Stimulated activated CD4-positive, alpha-beta T cell treated with anti-CD3 and anti-CD28 coated beads, Interleukin-1b, Interleukin-23, amount 100 ng/mL, for 1 hour (primary cell): Measurements from ENCODE around the gene BSCL2.
"Not testable (repeated sequence)": the region's sequence is repeated elsewhere in the genome, so short reads cannot be mapped to it uniquely, and the experiment has no call there.

ENCODE experiments used
- DNase-seq, 2 donors: peaks; one replicate each; pipeline ENCODE4 v3.0.0-alpha.2; 2020; ENCODE audit warnings: low read depth in 2 of 2

The BSCL2 gene

DNA sequence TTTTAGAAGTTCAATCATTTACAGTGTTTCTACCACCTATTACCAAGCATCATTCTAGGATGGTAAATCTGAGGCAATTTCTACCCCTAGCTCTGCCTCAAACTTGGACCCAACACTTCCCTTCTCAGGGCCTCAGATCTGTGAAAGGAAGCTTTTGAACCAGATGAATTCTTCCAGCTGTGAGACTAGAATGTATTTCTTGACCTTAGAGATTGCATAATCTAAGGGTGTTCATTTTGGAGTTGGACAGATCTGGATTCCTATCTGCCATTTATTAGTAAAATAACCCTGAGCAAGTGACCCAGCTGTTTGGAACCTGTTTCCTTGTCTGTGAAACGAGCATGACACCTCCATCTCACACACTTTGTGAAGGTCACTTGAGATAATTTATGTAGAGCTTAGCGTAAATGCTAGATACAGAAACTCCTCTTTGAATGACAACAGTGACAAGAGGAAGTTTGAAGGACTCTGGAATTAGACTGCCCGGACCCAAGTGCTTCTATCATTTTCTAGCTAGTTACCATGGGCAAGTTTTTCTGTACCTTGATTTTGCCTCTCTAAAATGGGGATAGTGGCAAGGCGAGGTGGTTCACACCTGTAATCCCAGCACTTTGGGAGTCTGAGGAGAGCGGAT is 50.3 kb downstream of the BSCL2 start:
- no peak for DNase-seq

DNA sequence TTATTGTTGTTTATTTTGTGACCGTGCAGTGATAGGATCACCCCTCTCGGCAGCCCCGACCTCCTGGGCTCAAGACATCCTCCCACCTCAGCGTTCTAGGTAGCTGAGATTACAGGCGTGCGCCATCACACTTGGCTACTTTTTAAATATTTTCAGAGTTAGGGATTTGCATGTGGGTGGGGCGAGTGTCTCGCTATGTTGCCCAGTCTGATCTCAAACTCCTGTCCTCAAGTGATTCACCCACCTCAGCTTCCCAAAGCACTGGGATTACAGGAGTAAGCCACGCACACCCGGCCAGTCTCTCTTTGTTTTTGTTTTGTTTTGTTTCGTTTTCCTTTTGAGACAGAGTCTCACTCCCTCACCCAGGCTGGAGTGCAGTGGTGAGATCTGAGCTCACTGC is 52.9 kb downstream of the BSCL2 start:
- DNase-seq = no peak

DNA sequence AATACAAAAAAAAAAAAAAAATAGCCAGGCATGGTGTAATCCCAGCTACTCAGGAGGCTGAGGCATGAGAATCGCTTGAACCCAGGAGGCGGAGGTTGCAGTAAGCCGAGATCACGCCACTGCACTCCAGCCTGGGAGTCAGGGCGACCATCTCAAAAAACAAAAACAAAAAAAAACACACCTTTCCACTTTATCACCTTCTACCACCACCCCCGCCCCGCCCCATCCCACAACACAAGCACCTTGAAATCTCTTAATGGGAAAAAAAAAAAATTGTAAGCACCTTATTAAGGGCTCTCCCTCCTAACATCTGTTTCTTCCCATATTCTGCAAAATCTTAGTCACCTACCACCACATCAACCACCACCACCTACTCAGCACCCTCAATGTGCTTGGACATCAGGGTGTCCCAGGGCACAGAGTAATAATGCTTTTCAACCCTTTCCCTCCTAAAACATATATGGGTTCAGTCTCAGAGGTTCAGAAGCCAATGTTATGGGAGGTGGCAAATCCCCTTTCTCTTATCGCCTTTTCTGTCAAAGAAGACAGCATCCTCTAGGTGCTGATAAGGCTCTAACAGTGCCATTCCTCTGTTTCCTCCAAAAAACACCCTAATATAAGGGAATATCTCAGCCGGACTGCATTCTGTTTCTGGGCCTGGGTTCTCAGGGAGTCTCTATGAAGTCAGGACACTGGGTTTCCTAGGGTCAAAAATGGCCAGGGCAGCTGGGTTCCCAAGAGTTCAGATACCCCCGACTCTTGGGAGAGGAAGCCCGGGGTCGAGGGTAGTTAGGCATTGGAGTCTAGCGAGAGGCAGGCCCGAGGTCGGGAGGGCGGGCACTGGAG is 54.8 kb downstream of the BSCL2 start:
- DNase-seq = no peak

DNA sequence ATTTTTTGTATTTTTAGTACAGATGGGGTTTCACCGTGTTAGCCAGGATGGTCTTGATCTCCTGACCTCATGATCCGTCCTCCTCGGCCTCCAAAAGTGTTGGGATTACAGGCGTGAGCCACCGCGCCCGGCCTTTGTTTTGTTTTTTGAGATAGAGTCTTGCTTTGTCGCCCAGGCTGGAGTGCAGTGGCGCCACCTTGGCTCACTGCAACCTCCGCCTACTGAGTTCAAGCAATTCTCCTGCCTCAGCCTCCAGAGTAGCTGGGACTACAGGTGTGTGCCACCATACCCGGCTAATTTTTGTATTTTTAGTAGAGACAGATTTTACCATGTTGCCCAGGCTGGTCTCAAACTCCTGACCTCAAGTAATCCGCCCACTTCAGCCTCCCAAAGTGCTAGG is 56.9 kb downstream of the BSCL2 start:
- not testable (repeated sequence) for DNase-seq

DNA sequence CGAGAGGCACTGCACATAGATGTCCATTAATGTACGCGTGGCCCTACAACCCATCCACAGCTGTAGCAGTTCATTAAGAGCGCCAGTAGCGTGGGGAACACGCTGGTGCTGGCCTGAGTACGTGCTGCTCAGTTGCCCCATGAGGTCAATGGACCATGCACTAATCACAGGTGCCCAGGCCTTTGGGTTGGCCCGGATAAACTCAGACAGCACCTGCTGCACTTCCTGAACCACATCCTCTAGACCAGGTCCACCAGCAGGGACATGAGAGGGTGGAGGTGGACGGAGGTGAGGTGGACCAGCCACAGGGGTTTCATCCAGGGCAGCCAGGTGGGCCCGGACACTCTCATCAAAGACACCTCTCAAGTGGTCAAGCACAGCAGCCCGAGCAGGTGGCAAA is 57.7 kb downstream of the BSCL2 start:
- DNase-seq = no peak

DNA sequence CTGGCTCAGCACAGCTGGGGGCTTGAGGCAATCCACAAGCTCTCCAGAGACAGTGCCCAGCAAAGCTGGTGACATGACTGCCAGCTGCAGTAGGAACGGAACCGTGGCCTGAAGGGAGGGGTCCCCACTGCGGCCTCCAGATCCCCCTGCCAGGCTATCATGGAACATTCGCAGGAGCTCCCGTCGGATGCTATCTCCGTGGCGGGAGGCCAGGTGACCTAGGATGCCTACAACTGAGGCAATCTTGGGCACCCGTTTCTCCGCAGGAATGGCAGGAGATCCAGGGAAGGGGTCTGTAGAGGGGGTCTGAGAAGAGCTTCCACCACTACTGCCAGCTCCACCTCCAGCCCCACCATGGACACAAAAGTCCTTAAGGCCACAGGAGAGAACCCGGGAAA is 58.3 kb downstream of the BSCL2 start:
- DNase-seq = no peak

DNA sequence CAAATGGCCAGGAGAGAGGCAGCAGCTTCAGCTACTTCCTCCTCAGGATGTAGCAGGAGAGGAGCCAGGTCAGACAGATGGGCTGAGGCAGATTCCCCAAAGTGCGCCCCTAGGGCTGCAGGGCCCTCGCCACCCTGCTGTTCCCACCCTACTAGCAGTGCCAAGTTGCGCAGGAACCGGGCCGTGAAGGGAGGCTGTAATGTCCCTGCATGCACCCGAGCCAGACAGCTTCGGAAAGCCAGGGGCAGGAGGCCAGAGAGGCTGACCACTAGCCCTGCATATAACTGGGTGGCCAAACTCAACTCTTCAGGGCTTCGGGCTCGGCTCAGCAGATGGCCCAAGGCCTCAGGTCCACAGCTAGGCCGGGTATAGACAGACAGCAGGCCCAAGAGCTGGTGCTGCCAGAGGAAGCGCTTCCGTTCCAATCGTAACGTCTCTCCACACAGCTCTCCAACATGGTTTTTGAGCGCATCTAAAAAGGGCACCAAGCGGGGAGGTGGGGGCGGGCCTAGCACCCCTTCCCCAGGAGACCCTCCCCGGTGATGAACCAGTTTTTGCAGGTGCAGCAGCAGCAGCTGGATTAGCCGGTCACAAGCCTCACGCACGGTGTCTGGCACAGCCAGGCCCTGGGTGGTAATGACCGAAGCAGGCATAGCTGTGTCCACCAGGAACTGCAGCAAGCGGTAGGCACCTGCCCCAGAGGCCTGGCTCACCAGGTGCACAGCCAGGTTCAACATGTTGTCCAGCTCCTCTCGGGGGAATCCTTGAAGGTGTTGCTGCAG is 58.8 kb downstream of the BSCL2 start:
- DNase-seq = no peak

DNA sequence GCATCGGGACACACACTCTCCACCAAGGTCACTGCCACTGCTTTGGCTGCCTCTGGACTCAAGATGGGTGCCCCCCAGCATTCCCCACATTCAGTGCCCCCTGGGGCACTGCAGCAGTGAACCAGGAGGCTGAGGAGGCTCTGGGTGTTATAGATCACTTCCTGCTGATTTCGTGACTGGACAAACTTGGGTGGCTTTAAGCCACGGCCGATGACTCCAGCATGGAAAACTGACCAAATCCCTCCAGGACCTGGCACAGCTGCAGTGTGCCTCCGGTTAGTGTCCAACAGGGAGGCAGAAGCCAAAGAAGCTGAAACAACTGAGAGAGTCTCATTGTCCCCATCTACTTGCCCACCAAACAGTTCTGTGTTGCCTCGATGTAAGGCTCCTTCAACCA is 59.6 kb downstream of the BSCL2 start:
- no peak for DNase-seq

DNA sequence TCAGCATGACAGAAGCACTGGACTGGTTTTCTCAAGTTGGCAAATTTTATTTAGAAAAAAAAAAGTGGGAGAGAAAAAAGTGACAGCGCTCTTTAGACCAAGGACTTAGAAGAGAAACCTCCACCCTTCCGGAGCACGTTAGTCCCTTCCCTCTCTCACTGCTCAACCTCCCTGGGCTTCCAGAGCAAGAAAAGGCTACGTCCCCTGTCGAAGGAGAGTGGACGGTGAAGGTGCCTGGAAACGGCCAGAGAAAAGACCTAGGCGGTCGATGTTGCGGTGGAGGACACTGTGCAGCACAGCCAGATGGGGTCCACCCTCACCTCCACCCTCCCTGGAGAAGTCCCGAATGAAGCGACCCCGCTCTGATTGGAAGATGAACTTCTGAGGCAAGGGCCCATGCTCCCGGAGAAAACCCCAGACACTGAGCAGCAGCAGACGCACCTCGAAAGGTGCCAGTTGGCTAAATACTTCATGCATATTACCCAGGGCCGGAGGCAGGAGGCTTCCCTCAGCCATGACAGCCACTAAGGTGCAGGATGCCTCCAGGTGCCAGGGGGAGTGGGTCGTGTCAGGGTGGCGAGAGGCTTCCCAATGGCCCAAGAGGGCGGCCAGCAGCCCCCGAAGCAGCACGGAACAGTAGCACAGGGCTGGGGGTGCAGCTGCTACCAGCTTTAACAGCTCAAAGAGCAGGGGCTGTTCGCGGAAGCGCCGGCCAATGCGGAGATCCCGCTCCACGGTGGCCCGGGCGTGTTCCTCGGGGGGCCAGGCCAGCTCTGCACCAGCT is 60.2 kb downstream of the BSCL2 start:
- DNase-seq = no peak

DNA sequence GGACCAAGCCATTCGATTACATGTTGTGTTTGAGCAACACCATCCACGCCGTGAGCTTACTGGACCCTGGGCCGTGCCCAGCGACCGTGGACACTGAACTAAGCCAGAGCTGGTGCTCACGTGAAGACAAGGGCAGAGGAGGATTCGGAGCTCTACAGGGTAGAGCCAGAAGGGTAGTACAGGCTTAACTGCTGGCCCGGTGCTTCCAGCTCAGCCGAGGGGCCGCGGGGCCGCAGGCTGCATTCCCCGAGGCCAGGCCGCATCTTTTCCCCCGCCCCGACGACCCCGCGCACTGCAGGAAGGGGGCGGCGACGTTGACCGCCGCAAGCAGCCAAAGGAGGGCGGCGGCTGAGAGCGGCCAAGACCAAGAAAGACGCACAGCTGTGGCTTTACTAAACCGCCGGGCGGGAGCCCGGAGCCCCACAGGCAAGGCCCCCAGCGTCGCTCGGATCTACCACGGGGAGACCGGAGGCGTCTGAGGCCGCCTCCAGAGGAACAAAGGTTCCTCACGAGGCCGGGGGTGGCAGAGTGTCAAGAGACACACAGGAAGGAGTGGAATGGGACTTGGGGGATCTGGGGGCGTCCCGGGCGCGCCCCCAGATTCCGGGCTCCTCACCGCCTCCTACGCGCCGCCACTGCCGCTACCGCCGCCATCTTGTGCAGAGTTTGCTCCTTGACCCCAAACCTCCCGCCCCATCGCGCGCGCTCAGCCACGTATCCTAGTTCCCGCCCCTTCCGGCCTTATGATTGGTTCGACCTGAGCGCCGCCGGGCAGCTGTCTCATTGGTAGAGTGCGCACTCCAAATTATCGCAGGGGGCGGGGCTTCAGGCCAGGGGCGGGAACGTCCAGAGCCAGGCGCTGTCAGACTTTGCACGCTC is 61.0 kb downstream of the BSCL2 start, which contains the start of gene GANAB:
Gene GANAB, minus strand, starts transcription at position 668 of the 879 bp plus-strand sequence. Its CDS starts 14 bp downstream, at position 654.
- DNase-seq = peak; percentile 96 to 99

DNA sequence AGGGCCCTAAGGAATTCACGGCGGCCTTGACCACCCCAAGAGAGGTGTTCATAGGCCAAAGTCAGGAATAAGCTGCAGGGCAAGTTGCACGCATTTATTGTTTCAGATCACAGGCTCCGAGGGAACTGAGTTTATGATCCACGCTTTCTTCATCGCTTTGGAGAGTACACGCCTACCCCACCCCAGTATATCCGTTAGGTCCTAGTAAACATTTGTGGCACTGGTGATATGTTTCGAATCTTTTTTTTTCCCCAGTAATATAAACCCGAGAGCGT is 61.6 kb downstream of the BSCL2 start:
- no peak for DNase-seq

DNA sequence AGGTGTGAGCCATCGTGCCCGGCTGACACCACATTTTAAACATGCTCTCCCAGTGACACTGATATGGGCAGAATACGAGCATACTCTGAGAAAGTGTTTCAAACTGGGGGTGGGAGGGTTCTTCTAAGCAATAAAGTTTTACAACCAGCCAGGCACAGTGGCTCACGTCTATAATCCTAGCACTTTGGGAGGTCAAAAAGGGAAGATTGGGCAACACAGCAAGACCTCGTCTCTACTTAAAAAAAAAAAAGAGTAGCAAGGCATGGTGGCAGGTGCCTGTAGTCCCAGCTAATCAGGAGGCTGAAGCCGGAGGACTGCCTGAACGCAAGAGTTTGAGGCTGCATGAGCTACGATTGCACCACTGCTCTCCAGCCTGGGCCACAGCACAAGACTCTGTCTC is 63.0 kb downstream of the BSCL2 start:
- no peak for DNase-seq
